DND-41 (cell line): Measurements from ENCODE around the gene PPP1R3D.

Experiments
- ATAC-seq: fragments of 200-7000 bp; cut with Tn5 transposase; 3 replicates; pipeline ENCODE4 v1.9.1; 2021; ENCODE audit warnings: low read depth; ENCODE audit not compliant: insufficient read depth
- DNase-seq: peaks from one replicate; pipeline ENCODE4 v3.0.0-alpha.2; 2020
- H2AFZ ChIP-seq: 2 replicates; pipeline ENCODE4 v1.6.0; 2012; ENCODE audit warnings: low read depth, low read length
- H3K27ac ChIP-seq: 2 replicates; pipeline ENCODE4 v1.5.1; 2012; ENCODE audit warnings: low read length, inconsistent platforms
- H3K27me3 ChIP-seq: fragments of 200-600 bp; sonication (generic); 2 replicates; pipeline ENCODE4 v1.6.0; 2012; ENCODE audit warnings: low read length, mild to moderate bottlenecking, inconsistent platforms; ENCODE audit not compliant: insufficient read depth, poor library complexity
- H3K36me3 ChIP-seq: 2 replicates; pipeline ENCODE4 v1.5.1; 2012; ENCODE audit warnings: low read length, inconsistent platforms; ENCODE audit not compliant: insufficient read depth
- H3K4me1 ChIP-seq: 2 replicates; pipeline ENCODE4 v1.5.1; 2012; ENCODE audit warnings: mild to moderate bottlenecking, low read length; ENCODE audit not compliant: insufficient read depth
- H3K4me2 ChIP-seq: 2 replicates; pipeline ENCODE4 v1.6.0; 2012; ENCODE audit warnings: mild to moderate bottlenecking, moderate library complexity, low read length, inconsistent platforms; ENCODE audit not compliant: insufficient read depth
- H3K4me3 ChIP-seq, 2 experiments: fragments of 200-600 bp in 1 of 2; shearing (Covaris generic) in 1 of 2; 2 replicates each; pipeline ENCODE4 v1.5.1; 2012 to 2016; ENCODE audit warnings: inconsistent platforms in 2 of 2, low read length in 2 of 2, mild to moderate bottlenecking in 2 of 2, low read depth in 1 of 2, moderate library complexity in 1 of 2
- H3K79me2 ChIP-seq: 2 replicates; pipeline ENCODE4 v1.6.0; 2012; ENCODE audit warnings: low read length, inconsistent platforms; ENCODE audit not compliant: insufficient read depth
- H3K9ac ChIP-seq: 2 replicates; pipeline ENCODE4 v1.6.0; 2012; ENCODE audit warnings: low read depth, mild to moderate bottlenecking, inconsistent platforms, low read length, moderate library complexity
- H3K9me3 ChIP-seq: 2 replicates; pipeline ENCODE4 v1.5.1; 2012; ENCODE audit warnings: low read length, moderate library complexity, mild to moderate bottlenecking, inconsistent platforms; ENCODE audit not compliant: insufficient read depth, severe bottlenecking
- H4K20me1 ChIP-seq: 2 replicates; pipeline ENCODE4 v1.6.0; 2012; ENCODE audit warnings: low read length; ENCODE audit not compliant: insufficient read depth
- CTCF ChIP-seq: IDR thresholded peaks from 2 replicates; pipeline ENCODE4 v1.5.1; 2012; ENCODE audit warnings: borderline replicate concordance, low read length, moderate library complexity, mild to moderate bottlenecking; ENCODE audit not compliant: poor library complexity, severe bottlenecking; ENCODE audit errors: extremely low read depth
- EZH2 ChIP-seq: IDR thresholded peaks from 3 replicates; pipeline ENCODE4 v1.6.1; 2012; ENCODE audit warnings: borderline replicate concordance, low read depth, mild to moderate bottlenecking, moderate library complexity, low read length, inconsistent platforms; ENCODE audit not compliant: severe bottlenecking

The PPP1R3D gene

GRCh38 chr20:59977086-59977485, 37.0 kb upstream of the PPP1R3D start:
- Histone ChIP-seq H2AFZ (no peak overlapping the region; the same call in 1 of the 2 replicates), H3K79me2 (no peaks in the 10 kb centered on the region), H3K27ac (no peak overlapping the region), H3K4me2 (no peak overlapping the region), H3K27me3 (no peaks in the 10 kb centered on the region), H4K20me1 (no peaks in the 10 kb centered on the region), H3K4me1 (no peaks in the 10 kb centered on the region), H3K9me3 (no peaks in the 10 kb centered on the region), H3K9ac (no peak overlapping the region), H3K36me3 (no peaks in the 10 kb centered on the region), H3K4me3 (no peak overlapping the region)
- DNase-seq, result no peak
- TF ChIP-seq CTCF, result no peak
- TF ChIP-seq EZH2, result no peak
- ATAC-seq, result no peak

- no peak overlapping the region for H3K4me3 ChIP-seq
- no peaks in the 10 kb centered on the region for H3K9me3 ChIP-seq
- H4K20me1 ChIP-seq, result no peaks in the 10 kb centered on the region
- H3K27me3 ChIP-seq, result no peaks in the 10 kb centered on the region
- no peak overlapping the region for H3K4me2 ChIP-seq
- ATAC-seq (no peak), DNase-seq (no peak)
- no peaks in the 10 kb centered on the region for H3K36me3 ChIP-seq
- no peaks in the 10 kb centered on the region for H3K4me1 ChIP-seq
- TF ChIP-seq EZH2 (no peak), CTCF (no peak)
- no peak overlapping the region for H3K9ac ChIP-seq
- no peak overlapping the region for H2AFZ ChIP-seq
- no peaks in the 10 kb centered on the region for H3K79me2 ChIP-seq
- H3K27ac ChIP-seq, result no peak overlapping the region
These were observed 36.2 kb upstream of the PPP1R3D start for GRCh38 chr20:59976156-59976782.

GRCh38 chr20:59972037-59972801, 32.1 kb upstream of the PPP1R3D start:
- Histone ChIP-seq H3K27ac (no peak overlapping the region), H3K79me2 (no peaks in the 10 kb centered on the region), H3K4me2 (no peak overlapping the region), H3K36me3 (no peaks in the 10 kb centered on the region), H3K9me3 (no peaks in the 10 kb centered on the region), H3K4me1 (no peaks in the 10 kb centered on the region), H3K27me3 (no peaks in the 10 kb centered on the region), H2AFZ (no peak overlapping the region), H3K9ac (no peak overlapping the region), H3K4me3 (no peak overlapping the region), H4K20me1 (no peaks in the 10 kb centered on the region)
- no peak for ATAC-seq
- no peak for TF ChIP-seq CTCF
- TF ChIP-seq EZH2, result no peak
- no peak for DNase-seq

- TF ChIP-seq EZH2, result no peak
- TF ChIP-seq CTCF, result no peak
- Histone ChIP-seq H3K27ac (no peak overlapping the region), H3K9me3 (no peaks in the 10 kb centered on the region), H3K4me1 (no peaks in the 10 kb centered on the region), H3K9ac (no peak overlapping the region), H3K4me3 (no peak overlapping the region), H3K36me3 (no peaks in the 10 kb centered on the region), H3K27me3 (no peaks in the 10 kb centered on the region), H3K4me2 (no peak overlapping the region), H2AFZ (no peak overlapping the region), H3K79me2 (no peaks in the 10 kb centered on the region), H4K20me1 (no peaks in the 10 kb centered on the region)
- ATAC-seq (no peak), DNase-seq (no peak)
These were observed 31.3 kb upstream of the PPP1R3D start for GRCh38 chr20:59971428-59971827.
